ENCODE data around the gene PHAF1. TPM values are rescaled to one million over a fixed set of nuclear protein-coding genes. Genes with fewer than 3 reads are reported as not detected.
A peak's percentile ranks its signal among the peaks of the same experiment; 100 is the strongest.

Gene PHAF1
- total and polyA plus RNA-seq, 2 of the 13 experiments (the other 11 are each of a cell fraction or from before 2014, with no cell fraction given), result 48.3 to 174 TPM

DNA sequence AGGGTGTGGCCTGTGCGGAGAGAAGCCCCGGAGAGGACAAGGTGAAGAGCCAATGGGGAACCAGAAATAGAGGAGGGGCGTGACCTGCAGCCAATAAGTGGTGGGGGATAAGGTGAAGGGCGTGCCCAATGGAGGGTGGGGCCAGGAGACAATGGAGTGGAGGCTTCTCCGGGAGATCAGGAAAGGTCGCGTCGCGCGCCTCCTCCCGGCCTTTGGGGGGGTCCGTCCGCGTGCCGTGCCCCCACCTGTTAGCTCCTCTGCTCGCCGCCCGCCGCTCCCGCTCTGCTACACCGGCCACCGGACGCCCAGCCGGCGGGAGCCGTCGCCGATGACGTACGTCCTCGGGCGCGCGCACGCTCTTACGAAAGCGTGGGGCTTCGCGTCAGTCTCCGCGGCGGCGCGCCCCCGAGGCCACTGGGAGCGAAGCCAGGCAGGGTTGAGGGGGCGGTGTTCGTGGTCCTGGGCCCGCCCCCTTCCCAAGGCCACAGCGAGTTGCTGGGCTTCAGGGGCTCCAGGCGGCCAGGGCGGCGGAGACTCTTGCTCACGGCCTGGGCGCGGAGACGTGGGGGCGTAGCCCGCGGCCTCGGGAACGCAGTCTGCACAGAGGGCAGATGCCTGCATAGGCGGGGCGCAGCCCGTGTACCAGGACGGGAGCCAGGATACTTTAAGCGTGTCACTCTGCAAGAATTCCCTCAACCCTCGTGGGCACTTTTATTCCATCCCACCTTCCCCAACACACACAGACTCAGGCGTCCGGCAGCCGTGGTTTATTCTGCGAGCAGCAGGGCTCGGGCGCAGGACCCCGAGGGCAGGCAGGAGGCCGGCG lies 74.1 kb downstream of the PHAF1 start, which contains the start of gene MATCAP1 (continued):
- TF ChIP-seq, protein P1, sequence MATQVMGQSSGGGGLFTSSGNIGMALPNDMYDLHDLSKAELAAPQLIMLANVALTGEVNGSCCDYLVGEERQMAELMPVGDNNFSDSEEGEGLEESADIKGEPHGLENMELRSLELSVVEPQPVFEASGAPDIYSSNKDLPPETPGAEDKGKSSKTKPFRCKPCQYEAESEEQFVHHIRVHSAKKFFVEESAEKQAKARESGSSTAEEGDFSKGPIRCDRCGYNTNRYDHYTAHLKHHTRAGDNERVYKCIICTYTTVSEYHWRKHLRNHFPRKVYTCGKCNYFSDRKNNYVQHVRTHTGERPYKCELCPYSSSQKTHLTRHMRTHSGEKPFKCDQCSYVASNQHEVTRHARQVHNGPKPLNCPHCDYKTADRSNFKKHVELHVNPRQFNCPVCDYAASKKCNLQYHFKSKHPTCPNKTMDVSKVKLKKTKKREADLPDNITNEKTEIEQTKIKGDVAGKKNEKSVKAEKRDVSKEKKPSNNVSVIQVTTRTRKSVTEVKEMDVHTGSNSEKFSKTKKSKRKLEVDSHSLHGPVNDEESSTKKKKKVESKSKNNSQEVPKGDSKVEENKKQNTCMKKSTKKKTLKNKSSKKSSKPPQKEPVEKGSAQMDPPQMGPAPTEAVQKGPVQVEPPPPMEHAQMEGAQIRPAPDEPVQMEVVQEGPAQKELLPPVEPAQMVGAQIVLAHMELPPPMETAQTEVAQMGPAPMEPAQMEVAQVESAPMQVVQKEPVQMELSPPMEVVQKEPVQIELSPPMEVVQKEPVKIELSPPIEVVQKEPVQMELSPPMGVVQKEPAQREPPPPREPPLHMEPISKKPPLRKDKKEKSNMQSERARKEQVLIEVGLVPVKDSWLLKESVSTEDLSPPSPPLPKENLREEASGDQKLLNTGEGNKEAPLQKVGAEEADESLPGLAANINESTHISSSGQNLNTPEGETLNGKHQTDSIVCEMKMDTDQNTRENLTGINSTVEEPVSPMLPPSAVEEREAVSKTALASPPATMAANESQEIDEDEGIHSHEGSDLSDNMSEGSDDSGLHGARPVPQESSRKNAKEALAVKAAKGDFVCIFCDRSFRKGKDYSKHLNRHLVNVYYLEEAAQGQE (IDR thresholded peaks at IDR 0.05; ENCODE audit: borderline replicate concordance in 1 of 2, low read depth in 1 of 2, low read length in 2 of 2), result peak in 1 of 2 experiments; percentile 64; a peak in 1 of 4 replicates
- peak; percentile 81 for TF ChIP-seq MXD4 (CRISPR knock-in tag; IDR thresholded peaks at IDR 0.05)
- TF ChIP-seq ZFX (CRISPR knock-in tag; IDR thresholded peaks at IDR 0.05; ENCODE audit: low read depth), result peak; percentile 73
- TF ChIP-seq ARHGAP35 (CRISPR knock-in tag; IDR thresholded peaks at IDR 0.05; ENCODE audit: borderline replicate concordance), result no peak; the same call in 1 of the 2 replicates
- TF ChIP-seq SMAD9 (CRISPR knock-in tag; IDR thresholded peaks at IDR 0.05), result 0 out of 2 replicates have a peak, but pooled peaks have one; percentile 20
- no peak for TF ChIP-seq NFE2L1 (CRISPR knock-in tag; IDR thresholded peaks at IDR 0.05; ENCODE audit: borderline replicate concordance)
- TF ChIP-seq ZNF414 (CRISPR knock-in tag; IDR thresholded peaks at IDR 0.05), result no peak; the same call in 1 of the 2 replicates
- TF ChIP-seq THAP11 (CRISPR knock-in tag; IDR thresholded peaks at IDR 0.05), result peak; percentile 90
- peak; percentile 82 for TF ChIP-seq XRCC5 (optimal IDR thresholded peaks at IDR 0.05; ENCODE audit: low read length)
- peak; percentile 61 for TF ChIP-seq YY1 (IDR thresholded peaks at IDR 0.05; ENCODE audit: insufficient read depth, insufficient replicate concordance, low read depth, low read length)
- TF ChIP-seq PLSCR1 (CRISPR knock-in tag; IDR thresholded peaks at IDR 0.05; ENCODE audit: borderline replicate concordance), result no peak
- TF ChIP-seq ZSCAN20 (CRISPR knock-in tag; IDR thresholded peaks at IDR 0.05; ENCODE audit: borderline replicate concordance), result 0 out of 2 replicates have a peak, but pooled peaks have one; percentile 53
- TF ChIP-seq ESRRA (CRISPR knock-in tag; IDR thresholded peaks at IDR 0.05; ENCODE audit: low read depth), result 0 out of 2 replicates have a peak, but pooled peaks have one; percentile 56
- TF ChIP-seq ZBTB38 (CRISPR knock-in tag; IDR thresholded peaks at IDR 0.05), result peak; percentile 67
- TF ChIP-seq E2F5 (CRISPR knock-in tag; conservative IDR thresholded peaks at IDR 0.05), result peak; percentile 46; the same call in 1 of the 2 replicates
- TF ChIP-seq KLF13 (CRISPR knock-in tag; IDR thresholded peaks at IDR 0.05), result peak; percentile 43; the same call in 1 of the 2 replicates
- no peak for TF ChIP-seq RFXANK (CRISPR knock-in tag; IDR thresholded peaks at IDR 0.05)
- TF ChIP-seq, protein P2, sequence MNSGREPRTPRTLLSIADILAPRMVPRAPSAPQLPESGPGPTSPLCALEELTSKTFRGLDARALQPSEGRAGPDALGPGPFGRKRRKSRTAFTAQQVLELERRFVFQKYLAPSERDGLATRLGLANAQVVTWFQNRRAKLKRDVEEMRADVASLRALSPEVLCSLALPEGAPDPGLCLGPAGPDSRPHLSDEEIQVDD (CRISPR knock-in tag; IDR thresholded peaks at IDR 0.05; ENCODE audit: borderline replicate concordance), result no peak
- no peak for TF ChIP-seq FLYWCH1 (CRISPR knock-in tag; IDR thresholded peaks at IDR 0.05)
- no peak; the same call in 1 of the 2 replicates for TF ChIP-seq ZBTB7A (CRISPR knock-in tag; IDR thresholded peaks at IDR 0.05)

Measured in HepG2 (cell line).